AG04449 (cell line): ENCODE data around the gene HCRTR1.

Experiments used
- CTCF ChIA-PET: fragments of 350-600 bp; formaldehyde crosslinking; extraction: SDS; loops from one replicate; lab custom pipeline; 2021; ENCODE audit warnings: antibody characterized with exemption; lab: Yijun Ruan, JAX
- POLR2A ChIA-PET: fragments of 400-600, 350-600 bp; formaldehyde crosslinking; extraction: SDS; loops from one replicate; lab custom pipeline; 2020; ENCODE audit warnings: antibody characterized with exemption, inconsistent platforms; lab: Yijun Ruan, JAX
- DNase-seq: peaks from one replicate; pipeline ENCODE4 v3.0.0-alpha.2; 2010; ENCODE audit warnings: low read depth, low spot score
- H3K4me3 ChIP-seq: 2 replicates; pipeline ENCODE4 v1.5.1; 2011; ENCODE audit warnings: low read depth, mild to moderate bottlenecking, control low read depth, low read length
- CTCF ChIP-seq: IDR thresholded peaks from one replicate; pipeline ENCODE4 v1.5.1; 2011; ENCODE audit warnings: mild to moderate bottlenecking, moderate library complexity, low read length, control low read depth, inconsistent platforms; ENCODE audit not compliant: insufficient read depth; ENCODE audit errors: missing control alignments

Gene HCRTR1

DNA sequence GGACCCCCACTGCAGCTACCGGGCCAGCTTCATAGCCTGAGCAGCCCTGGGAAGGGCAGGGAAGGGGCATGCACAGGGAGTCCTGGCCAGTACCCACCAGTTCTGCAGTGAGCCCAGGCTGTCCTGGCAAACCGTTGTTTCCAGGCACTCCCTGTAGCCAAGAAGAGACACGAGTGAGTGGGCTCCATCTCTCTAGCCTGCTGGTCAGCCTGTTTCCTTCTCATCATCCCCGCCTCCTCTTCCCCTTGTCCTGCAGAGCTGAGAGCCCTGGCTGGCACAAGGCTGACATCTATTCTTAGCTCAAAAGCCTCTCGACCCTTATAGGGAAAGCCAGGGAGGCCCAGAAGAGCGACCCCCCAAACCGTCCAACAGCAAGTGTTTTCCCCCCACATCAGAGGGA lies 57.7 kb downstream of the HCRTR1 start:
- TF ChIP-seq CTCF, result no peak
- POLR2A ChIA-PET, result no interaction called here
- CTCF ChIA-PET, result interaction anchor here (1.8 to 5.2 kb wide), 2 partner anchors 13 to 71 kb away, joined by 8 to 39 read pairs; no protein-coding TSS in a partner anchor
- no peak for DNase-seq
- H3K4me3 ChIP-seq, result no peak overlapping the region

- TF ChIP-seq CTCF, result no peak
- CTCF ChIA-PET, result interaction anchor here (1.8 to 5.2 kb wide), 2 partner anchors 13 to 70 kb away, joined by 8 to 39 read pairs; no protein-coding TSS in a partner anchor
- no peak for DNase-seq
- POLR2A ChIA-PET, result no interaction called here
- H3K4me3 ChIP-seq, result no peak overlapping the region
These were observed 58.3 kb downstream of the HCRTR1 start for GRCh38 chr1:31675756-31676155.
